ENCODE measurements around the gene AKR1C2.
"Not testable (repeated sequence)": the region's sequence is repeated elsewhere in the genome, so short reads cannot be mapped to it uniquely, and the experiment has no call there.

Gene AKR1C2

GRCh38 chr10:4984971-4985594, 18.6 kb downstream of the AKR1C2 start:
- FAIRE-seq: no peak

- no peak for FAIRE-seq
Observed at GRCh38 chr10:4984223-4984622, 19.4 kb downstream of the AKR1C2 start.

- FAIRE-seq: no peak
Observed at GRCh38 chr10:4983615-4984216, 19.9 kb downstream of the AKR1C2 start.

GRCh38 chr10:4982764-4983226, 20.9 kb downstream of the AKR1C2 start:
- no peak for FAIRE-seq

- no peak for FAIRE-seq
Observed at GRCh38 chr10:4981722-4982471, 21.8 kb downstream of the AKR1C2 start.

GRCh38 chr10:4980793-4981192, 22.9 kb downstream of the AKR1C2 start:
- no peak for FAIRE-seq

- FAIRE-seq: no peak
Observed at GRCh38 chr10:4978870-4979269, 24.8 kb downstream of the AKR1C2 start.

GRCh38 chr10:4977025-4977424, 26.6 kb downstream of the AKR1C2 start:
- no peak for FAIRE-seq

GRCh38 chr10:4974400-4974799, 29.3 kb downstream of the AKR1C2 start:
- FAIRE-seq: not testable (repeated sequence)

- FAIRE-seq: not testable (repeated sequence)
Observed at GRCh38 chr10:4973294-4973693, 30.4 kb downstream of the AKR1C2 start.

GRCh38 chr10:4972369-4973142, 31.1 kb downstream of the AKR1C2 start:
- FAIRE-seq: not testable (repeated sequence)

GRCh38 chr10:4970362-4970761, 33.3 kb downstream of the AKR1C2 start:
- not testable (repeated sequence) for FAIRE-seq

GRCh38 chr10:4969289-4969688, 34.4 kb downstream of the AKR1C2 start:
- not testable (repeated sequence) for FAIRE-seq

GRCh38 chr10:4967189-4967588, 36.5 kb downstream of the AKR1C2 start:
- FAIRE-seq: not testable (repeated sequence)

GRCh38 chr10:4965763-4966162, 37.9 kb downstream of the AKR1C2 start:
- FAIRE-seq: not testable (repeated sequence)

GRCh38 chr10:4963815-4964154, 39.9 kb downstream of the AKR1C2 start:
- not testable (repeated sequence) for FAIRE-seq

GRCh38 chr10:4962876-4963814, 40.5 kb downstream of the AKR1C2 start, which contains the start of gene AKR1C1:
Gene AKR1C1 (plus strand): TSS chr10:4963415. CDS start chr10:4963445, 30 bp downstream.
- FAIRE-seq: not testable (repeated sequence)

- not testable (repeated sequence) for FAIRE-seq
Observed at GRCh38 chr10:4962308-4962707, 41.3 kb downstream of the AKR1C2 start.

GRCh38 chr10:4961558-4961957, 42.1 kb downstream of the AKR1C2 start:
- not testable (repeated sequence) for FAIRE-seq

GRCh38 chr10:4956955-4957645, 46.6 kb downstream of the AKR1C2 start:
- not testable (repeated sequence) for FAIRE-seq

- not testable (repeated sequence) for FAIRE-seq
Observed at GRCh38 chr10:4956088-4956487, 47.6 kb downstream of the AKR1C2 start.
